ENCODE results near the gene CGAS. TPM values are rescaled to one million over a fixed set of nuclear protein-coding genes. Genes with fewer than 3 reads are reported as not detected.
A peak's percentile ranks its signal among the peaks of the same experiment; 100 is the strongest.

The CGAS gene
- total and polyA plus RNA-seq, 9 of the 15 experiments (the other 6 are each of a cell fraction or from before 2014, with no cell fraction given), result 0.01 to 0.32 (median 0.06) TPM; not detected in 2

DNA sequence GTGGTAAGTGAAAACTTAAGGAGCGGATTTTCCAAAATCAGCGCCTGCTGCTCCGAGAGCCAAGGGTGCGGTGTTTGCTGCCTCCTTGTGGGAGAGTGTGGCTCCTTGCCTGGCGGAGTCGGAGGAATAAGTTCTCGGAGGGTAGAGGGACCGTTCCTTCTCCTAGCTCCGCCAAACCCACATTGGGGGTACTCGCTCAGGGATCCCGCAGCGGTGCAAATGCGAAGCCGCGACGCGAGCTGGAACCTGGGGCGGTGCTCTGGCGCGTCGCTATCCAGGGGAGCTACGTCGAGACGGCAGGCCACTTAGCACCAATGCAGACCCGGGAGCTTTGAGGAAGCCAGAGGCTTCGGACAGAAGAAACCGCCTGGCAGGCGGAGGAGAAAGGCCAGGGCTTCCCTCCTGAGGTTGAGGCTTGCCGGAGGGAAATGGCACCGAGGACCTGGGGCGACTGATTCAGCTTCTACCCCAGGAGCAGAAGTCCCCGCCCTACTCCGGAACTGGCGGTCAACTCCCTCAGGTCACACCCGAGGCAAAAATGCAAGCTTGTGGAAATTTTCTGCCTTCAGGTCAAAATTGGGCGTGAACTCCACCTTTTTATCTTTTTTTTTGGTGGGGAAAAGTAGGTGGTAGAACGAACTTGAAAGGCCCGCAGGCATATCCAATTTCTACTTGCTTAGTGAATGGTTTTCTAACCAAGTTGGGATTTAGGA lies 63.1 kb downstream of the CGAS start (continued):
- TF ChIP-seq, protein P1, sequence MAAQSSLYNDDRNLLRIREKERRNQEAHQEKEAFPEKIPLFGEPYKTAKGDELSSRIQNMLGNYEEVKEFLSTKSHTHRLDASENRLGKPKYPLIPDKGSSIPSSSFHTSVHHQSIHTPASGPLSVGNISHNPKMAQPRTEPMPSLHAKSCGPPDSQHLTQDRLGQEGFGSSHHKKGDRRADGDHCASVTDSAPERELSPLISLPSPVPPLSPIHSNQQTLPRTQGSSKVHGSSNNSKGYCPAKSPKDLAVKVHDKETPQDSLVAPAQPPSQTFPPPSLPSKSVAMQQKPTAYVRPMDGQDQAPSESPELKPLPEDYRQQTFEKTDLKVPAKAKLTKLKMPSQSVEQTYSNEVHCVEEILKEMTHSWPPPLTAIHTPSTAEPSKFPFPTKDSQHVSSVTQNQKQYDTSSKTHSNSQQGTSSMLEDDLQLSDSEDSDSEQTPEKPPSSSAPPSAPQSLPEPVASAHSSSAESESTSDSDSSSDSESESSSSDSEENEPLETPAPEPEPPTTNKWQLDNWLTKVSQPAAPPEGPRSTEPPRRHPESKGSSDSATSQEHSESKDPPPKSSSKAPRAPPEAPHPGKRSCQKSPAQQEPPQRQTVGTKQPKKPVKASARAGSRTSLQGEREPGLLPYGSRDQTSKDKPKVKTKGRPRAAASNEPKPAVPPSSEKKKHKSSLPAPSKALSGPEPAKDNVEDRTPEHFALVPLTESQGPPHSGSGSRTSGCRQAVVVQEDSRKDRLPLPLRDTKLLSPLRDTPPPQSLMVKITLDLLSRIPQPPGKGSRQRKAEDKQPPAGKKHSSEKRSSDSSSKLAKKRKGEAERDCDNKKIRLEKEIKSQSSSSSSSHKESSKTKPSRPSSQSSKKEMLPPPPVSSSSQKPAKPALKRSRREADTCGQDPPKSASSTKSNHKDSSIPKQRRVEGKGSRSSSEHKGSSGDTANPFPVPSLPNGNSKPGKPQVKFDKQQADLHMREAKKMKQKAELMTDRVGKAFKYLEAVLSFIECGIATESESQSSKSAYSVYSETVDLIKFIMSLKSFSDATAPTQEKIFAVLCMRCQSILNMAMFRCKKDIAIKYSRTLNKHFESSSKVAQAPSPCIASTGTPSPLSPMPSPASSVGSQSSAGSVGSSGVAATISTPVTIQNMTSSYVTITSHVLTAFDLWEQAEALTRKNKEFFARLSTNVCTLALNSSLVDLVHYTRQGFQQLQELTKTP (IDR thresholded peaks at IDR 0.05; ENCODE audit: low read depth in 1 of 2, partially characterized antibody in 2 of 2), result peak; percentile 8 to 27
- TF ChIP-seq, protein P2, sequence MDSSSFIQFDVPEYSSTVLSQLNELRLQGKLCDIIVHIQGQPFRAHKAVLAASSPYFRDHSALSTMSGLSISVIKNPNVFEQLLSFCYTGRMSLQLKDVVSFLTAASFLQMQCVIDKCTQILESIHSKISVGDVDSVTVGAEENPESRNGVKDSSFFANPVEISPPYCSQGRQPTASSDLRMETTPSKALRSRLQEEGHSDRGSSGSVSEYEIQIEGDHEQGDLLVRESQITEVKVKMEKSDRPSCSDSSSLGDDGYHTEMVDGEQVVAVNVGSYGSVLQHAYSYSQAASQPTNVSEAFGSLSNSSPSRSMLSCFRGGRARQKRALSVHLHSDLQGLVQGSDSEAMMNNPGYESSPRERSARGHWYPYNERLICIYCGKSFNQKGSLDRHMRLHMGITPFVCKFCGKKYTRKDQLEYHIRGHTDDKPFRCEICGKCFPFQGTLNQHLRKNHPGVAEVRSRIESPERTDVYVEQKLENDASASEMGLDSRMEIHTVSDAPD (CRISPR knock-in tag; IDR thresholded peaks at IDR 0.05), result no peak
- no peak for TF ChIP-seq ETV6 (IDR thresholded peaks at IDR 0.05; ENCODE audit: borderline replicate concordance in 1 of 2, low read depth in 2 of 2, low read length in 1 of 2)
- TF ChIP-seq ETV6 (CRISPR knock-in tag; IDR thresholded peaks at IDR 0.05; ENCODE audit: borderline replicate concordance), result no peak
- peak; percentile 6; the same call in 1 of the 2 replicates for TF ChIP-seq NFE2 (IDR thresholded peaks at IDR 0.05; ENCODE audit: low read depth)
- TF ChIP-seq ZNF57 (CRISPR knock-in tag; IDR thresholded peaks at IDR 0.05), result no peak
- no peak; the same call in 1 of the 2 replicates for TF ChIP-seq ZNF239 (CRISPR knock-in tag; IDR thresholded peaks at IDR 0.05)
- peak in 1 of 2 experiments; percentile 46; a peak in 2 of 4 replicates for TF ChIP-seq MAZ (CRISPR knock-in tag; conservative IDR thresholded peaks at IDR 0.05 in 1 of 2, IDR thresholded peaks at IDR 0.05 in 1 of 2)
- no peak for TF ChIP-seq THRAP3 (IDR thresholded peaks at IDR 0.05; ENCODE audit: borderline replicate concordance)
- TF ChIP-seq ZNF121 (CRISPR knock-in tag; conservative IDR thresholded peaks at IDR 0.05), result no peak
- TF ChIP-seq ZNF778 (CRISPR knock-in tag; IDR thresholded peaks at IDR 0.05), result no peak
- 0 out of 2 replicates have a peak, but pooled peaks have one; percentile 18 for TF ChIP-seq FOXP1 (CRISPR knock-in tag; IDR thresholded peaks at IDR 0.05)
- no peak for TF ChIP-seq ZNF695 (CRISPR knock-in tag; IDR thresholded peaks at IDR 0.05)
- no peak for TF ChIP-seq NFIX (CRISPR knock-in tag; IDR thresholded peaks at IDR 0.05; ENCODE audit: low read depth)

Data from K562 (cell line).